NCI-H69 (cell line): ENCODE measurements around the gene DSC1.
"Not testable (repeated sequence)": the region's sequence is repeated elsewhere in the genome, so short reads cannot be mapped to it uniquely, and the experiment has no call there.

Experiments used
- DNase-seq: peaks from one replicate; lab custom pipeline; 2025; lab: John Stamatoyannopoulos, UW

DSC1 gene, protein sequence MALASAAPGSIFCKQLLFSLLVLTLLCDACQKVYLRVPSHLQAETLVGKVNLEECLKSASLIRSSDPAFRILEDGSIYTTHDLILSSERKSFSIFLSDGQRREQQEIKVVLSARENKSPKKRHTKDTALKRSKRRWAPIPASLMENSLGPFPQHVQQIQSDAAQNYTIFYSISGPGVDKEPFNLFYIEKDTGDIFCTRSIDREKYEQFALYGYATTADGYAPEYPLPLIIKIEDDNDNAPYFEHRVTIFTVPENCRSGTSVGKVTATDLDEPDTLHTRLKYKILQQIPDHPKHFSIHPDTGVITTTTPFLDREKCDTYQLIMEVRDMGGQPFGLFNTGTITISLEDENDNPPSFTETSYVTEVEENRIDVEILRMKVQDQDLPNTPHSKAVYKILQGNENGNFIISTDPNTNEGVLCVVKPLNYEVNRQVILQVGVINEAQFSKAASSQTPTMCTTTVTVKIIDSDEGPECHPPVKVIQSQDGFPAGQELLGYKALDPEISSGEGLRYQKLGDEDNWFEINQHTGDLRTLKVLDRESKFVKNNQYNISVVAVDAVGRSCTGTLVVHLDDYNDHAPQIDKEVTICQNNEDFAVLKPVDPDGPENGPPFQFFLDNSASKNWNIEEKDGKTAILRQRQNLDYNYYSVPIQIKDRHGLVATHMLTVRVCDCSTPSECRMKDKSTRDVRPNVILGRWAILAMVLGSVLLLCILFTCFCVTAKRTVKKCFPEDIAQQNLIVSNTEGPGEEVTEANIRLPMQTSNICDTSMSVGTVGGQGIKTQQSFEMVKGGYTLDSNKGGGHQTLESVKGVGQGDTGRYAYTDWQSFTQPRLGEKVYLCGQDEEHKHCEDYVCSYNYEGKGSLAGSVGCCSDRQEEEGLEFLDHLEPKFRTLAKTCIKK

DNA sequence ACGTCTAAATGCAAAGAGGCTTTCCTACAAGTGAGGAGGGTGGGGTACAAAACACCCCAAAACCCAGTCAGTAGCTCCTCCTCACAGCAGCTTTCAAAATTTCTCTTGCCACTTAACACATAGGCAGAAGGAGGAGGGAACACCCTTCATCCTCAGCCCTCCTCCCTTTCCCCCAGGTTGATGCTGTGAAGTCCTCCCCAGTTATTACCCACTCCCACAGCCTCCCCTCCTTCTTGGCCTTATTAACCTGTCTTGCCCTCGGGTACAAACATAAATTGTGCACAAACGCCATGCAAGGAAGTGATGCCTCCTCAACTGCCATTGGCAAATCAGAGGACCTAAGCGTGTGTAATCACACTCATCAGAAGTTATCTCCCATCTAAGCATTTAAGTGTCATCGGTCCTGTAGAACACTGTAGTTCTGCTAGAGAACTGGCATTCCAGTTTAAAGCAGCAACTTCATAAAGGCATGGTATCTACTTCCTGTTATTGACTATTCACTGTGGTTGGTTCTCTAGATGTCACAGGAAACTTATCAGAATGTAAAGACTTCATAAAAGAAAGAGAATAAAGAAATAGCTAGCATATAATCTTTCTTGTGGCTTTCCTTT lies at the start of gene DSC1:
Gene DSC1, minus strand, starts transcription at position 32 of the 611 bp plus-strand sequence. CDS start 262 bp downstream, outside the sequence.
- no peak for DNase-seq

DNA sequence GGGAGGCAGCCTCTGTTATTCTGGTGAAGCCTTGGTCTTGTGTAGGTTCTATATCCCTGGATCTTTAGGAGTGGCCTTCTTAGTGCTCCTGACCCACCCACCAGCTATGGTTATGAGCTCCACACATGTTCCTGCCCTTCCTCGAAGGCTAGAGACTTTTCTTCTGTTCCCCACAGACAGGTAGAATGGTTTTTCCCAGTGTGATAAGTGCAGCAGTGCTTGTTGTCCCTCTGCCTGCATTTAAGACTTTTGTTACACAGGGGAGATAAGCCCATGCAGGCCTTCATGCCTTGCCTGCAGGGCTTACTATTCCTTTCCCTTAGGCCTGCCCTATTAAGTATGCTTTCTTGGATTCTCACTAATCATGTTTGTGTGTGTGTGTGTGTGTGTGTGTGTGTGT lies 48.4 kb upstream of the DSC1 start:
- DNase-seq, result no peak

DNA sequence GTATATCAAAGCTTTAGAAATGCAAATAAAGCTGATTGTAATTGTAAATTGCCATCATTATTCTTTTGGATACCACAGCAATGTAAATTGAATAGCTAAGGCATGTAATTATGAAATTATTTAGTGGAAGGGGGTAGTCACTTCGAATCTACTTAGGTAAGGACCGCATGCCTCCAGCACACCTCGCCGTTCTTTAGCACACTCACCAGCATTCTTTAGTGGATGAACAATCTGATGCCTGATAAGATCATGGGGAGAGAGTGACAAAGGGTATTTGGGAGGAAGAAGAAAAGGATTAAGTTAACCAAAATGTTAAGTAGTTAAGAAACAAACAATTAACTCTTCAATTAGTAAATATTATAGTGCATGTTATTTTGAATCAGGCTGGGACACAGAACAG lies 46.4 kb upstream of the DSC1 start:
- DNase-seq, result no peak

DNA sequence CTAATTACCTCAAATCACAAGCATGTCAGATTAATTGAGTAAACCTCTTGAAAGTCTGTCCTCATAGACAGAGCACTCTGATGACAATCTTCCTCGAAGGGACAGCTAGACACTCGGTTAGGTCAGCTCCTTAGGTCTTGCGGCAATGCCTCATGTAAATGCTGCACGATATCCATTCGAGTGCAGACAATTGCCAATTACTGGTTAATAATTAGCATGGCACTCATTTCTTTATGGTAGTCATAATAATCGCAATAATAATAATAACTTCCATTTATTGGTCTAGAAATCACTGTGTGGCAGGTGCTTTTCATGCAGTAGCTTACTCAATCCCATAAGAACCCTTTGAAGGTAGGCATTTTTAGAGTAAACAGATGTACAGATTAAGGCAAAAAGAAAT lies 44.7 kb upstream of the DSC1 start:
- no peak for DNase-seq

DNA sequence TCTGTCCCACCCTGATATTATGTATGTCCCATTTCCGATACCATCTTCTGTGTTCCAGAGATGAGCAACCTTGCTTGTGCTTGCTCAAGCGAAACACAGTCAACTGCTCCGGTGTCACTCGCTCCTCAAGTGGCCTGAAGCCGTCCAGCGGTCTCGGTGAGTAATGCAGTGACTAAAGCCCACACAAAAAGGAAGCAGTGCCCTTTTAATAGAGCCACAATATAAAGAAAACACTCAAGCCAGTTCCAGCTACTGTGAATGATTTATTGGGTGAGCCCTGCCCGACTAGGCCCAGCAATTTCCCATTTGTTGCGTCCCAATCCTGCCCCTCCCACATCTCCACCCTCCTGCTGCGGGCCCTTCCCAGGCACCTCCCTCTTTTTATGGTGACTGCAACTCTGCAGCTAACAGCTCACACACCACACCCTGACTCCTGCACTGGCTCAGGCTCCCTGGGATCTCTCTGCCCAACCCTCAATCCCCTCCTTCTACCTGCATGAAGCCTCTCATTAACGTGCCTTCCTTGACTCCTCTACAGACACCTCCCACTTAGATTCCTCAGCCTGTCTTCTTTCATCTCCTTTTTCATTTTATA lies 44.2 kb upstream of the DSC1 start:
- DNase-seq, result peak; percentile 67

DNA sequence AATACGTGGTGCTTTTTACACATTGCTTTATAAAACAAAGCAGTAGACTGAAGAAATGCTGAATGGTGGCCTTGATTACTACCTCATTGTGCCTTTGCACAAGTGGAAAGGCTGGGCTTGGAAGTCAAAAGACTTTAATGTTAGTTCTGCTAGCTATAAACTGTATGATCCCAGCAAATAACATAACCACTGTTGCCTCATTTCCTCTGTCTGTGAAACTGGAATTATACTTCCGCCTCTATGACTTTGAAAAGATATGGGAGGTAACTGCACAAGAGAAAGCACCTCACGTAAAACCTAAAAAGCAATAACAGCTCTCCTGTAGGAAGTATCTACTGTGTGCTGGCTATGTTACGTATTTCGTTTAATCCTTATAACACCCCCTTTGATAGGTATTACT lies 43.4 kb upstream of the DSC1 start:
- no peak for DNase-seq

DNA sequence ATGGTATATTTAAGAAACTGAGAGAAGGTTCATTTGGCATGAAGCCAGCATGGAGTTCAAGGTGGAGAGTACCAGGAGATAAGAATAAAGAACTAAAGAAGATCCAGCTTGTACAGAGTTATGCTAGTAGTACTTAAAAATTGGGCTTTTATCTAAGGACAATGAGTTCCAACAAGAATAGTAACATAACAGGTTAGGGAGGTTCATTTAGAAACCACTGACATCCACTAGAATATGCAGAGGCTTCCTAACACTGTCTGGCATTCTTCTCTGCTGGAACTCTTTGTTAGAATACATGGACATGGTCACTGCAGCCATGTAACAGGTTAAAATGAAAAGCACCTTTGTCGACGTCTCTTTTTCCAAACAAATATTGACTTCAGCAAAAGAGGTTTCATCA lies 42.6 kb upstream of the DSC1 start:
- DNase-seq, result no peak

DNA sequence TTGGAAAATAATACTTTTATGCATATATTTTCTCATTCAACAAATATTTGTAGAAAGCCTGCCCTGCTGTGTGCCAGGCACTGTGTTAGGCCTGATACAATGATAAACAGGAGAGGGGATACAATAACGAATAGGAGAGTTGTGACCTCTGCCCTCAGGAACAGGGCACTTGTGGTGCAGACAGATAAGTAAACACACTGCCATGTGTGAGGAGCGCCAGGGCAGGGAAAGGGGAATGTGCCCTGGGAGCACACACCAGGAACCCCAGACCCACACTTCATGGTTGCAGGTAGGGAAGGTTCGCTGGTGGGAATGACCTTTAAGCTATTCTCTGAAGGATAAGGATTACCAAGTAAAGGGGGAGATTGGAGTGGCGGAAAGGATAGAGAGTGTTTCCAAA lies 42.2 kb upstream of the DSC1 start:
- DNase-seq, result no peak

DNA sequence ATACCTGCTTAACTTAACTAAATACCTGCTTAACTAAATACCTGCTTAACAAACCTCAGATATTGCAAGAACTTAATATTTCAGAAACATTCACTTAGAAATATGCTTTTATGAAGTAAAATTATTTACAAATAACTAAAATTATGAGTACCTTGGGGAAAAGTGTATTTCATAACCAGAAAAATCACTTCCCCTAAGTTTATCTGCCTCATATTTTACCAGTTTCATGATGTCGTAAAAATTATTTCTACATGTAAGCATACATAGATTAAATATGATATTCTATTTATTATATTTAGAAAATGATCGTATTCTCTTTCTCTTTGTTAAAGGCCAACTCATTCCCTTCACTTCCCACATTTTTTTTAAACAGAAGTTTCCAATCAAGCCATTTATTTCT lies 41.5 kb upstream of the DSC1 start:
- DNase-seq, result no peak

DNA sequence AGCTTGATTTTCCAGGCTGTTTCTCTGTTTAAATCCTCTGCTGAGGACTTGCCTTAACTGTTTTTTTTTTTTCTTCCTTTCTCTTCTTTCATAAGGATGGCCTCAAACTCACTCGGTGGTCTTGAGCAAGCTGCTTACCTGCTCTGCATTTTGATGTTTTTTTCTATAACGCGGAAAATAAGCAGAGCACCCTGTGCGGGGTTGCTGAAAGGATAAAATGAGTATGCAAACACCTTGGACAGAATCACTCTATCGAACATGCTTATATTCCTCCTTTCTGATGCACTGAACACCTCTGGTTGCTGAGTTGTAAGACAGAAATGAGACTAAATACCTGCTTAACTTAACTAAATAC lies 41.1 kb upstream of the DSC1 start:
- DNase-seq, result no peak

DNA sequence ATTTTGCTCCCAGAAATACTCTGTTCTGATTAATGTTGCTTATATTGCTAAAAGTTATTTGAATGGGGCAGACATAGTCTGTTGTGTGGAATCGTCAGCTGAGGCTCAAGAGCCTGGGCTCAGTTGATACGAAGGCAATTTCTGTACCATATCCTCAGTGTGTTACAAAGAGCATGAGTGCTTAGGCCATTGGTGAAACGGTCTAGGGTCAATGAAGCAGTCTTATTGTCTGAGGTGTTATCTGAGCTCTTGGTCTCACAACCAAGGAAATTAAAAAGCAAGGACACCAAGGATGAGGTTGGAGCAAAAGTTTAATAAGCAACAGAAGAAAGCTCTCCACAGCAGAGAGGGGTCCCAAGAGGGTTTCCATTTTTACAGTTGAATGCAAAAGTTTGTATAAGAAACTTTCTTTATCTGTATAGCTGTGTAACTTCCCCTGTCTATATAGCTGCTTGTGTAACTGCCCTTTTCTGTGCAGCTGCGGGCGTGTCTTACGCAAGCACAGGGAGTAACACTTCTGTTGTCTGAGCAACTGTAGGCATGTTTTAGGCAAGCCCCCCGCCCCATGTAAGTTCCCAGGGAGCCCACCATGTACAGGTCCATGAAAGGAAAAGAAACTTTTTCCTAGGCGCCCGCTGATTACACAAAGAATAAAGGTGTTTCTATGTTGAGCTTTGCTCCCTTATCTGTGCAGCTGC lies 40.6 kb upstream of the DSC1 start:
- no peak for DNase-seq

DNA sequence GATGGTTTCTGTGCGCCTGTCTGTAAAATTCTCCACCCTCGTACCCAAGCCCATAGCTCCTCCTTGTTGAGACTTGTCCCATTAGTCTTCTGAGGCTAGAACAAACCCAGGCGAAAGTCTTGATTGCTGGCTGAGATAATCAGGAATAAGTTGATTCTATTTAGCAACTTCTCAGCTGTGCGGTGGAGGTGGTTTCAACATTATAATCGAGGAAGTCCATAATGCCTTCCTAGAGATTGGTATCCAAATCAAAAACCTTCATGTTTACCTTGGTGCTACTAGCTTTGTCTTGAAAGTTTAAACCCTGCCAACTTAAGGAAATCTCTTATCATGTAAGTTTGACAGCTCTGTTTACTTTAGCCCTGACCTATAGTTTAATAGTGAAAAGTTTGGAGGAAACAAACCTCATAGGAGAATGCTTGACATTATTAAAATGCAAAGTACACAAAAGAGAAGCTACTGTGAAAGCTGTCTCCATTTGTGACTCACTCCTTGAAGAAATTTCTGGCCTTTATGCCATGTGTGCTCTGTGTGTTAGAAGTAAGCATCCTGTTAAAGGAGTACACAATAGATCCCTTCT lies 36.6 kb upstream of the DSC1 start:
- no peak for DNase-seq

DNA sequence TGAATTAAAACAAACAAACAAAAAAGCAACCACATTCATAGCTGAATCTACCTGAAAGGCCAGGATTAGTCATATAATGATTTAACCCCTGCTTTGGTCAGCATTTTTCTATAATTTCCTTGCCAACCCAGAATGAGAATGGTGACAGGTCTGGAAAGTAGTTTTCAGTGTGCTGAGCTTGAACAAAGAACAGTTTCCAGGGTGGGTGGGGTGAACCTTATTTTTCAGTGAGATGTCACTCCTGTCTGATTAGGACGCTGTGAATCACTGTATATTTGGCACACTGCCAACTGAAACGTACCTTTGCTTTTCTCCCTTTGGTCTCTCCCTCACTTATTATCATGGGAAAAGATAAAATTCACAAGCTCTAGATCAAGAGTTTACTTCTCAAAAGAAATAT lies 35.0 kb upstream of the DSC1 start:
- peak; percentile 17 for DNase-seq

DNA sequence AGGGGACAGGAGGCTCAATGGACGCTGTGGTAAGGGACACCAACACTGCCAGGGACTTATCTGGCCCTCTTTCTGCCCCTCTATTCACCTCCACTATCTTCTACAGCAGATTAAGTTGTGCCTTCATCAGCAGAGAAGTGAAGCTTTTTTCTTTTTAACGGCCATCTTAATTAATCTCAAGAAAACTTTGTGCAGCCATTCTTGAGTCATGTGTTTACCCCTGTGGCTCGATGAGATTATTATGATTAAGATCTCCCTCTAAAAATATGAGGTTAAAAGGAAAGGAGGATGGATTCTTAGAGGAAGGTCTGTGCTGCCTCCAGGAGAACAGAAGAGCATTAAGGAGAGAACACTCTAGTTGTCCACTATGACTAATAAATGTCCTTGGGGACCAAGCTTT lies 32.4 kb upstream of the DSC1 start:
- no peak for DNase-seq

DNA sequence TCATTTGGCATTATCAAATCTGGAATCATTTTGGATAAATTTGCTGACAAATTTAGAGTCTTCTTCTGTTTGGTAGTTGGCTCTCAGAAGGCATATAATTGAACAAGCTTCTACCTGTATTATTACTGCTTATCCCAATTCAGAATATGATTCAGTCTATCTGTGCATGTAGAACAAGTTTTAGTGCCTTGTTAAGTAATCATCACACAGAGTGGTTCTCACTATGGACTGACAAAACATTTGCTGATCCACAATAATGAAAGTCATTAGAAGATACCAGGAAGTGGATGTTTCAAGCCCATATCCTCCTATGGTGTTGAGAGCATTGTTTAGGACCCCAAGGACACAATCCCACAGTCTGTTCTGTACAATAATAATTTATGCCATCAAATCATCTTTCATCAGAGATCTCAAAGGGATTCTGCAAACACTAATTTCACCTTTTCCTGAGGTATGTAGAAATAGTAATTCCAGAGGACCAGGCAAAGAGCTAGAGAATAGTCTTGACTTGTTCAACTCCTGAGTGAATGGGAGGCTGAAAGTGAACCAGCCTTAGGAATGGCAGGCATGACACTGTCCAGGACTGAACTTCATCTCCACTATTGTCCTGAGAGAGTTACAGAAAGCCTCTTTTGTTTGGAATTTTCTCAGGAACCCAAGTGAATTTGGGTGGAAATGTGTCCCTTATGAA lies 29.6 kb upstream of the DSC1 start:
- no peak for DNase-seq

DNA sequence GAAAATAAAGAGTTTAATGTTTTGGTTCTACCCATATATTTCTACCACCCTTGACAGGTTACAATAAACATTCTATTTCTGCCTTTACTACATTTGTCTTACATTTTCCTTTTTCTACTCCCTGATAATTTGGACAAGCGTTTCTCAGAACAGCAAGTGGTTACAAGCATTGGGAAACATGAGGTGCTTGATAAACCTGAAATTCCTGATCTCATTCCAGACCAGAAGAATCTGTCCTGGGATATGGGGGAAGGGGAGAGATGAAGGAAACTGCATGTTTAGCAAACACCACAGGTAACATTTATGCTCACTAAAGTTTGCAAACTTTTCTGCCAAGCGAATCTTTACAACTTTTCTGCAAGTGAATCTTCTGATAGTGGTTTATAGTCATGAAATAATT lies 28.3 kb upstream of the DSC1 start:
- DNase-seq, result no peak

DNA sequence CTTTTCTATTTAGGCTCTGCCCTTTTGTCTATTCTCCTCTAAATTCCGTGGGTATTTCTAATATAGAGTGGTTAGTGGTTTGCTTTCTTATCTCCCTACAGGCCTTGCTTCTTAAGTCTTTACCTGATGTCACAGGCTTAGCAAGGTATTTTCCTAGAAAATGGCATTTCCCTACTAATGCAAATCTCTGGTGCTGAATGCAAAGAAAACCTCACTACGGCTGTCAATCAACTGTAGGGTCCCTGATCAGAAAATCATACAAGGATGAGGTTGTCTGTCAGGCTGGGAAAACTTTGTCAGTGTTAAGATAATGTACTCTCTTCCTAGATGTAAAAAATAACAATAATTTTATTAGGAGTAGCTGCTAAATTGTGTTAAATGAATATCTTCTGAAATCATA lies 27.1 kb upstream of the DSC1 start:
- DNase-seq, result no peak

DNA sequence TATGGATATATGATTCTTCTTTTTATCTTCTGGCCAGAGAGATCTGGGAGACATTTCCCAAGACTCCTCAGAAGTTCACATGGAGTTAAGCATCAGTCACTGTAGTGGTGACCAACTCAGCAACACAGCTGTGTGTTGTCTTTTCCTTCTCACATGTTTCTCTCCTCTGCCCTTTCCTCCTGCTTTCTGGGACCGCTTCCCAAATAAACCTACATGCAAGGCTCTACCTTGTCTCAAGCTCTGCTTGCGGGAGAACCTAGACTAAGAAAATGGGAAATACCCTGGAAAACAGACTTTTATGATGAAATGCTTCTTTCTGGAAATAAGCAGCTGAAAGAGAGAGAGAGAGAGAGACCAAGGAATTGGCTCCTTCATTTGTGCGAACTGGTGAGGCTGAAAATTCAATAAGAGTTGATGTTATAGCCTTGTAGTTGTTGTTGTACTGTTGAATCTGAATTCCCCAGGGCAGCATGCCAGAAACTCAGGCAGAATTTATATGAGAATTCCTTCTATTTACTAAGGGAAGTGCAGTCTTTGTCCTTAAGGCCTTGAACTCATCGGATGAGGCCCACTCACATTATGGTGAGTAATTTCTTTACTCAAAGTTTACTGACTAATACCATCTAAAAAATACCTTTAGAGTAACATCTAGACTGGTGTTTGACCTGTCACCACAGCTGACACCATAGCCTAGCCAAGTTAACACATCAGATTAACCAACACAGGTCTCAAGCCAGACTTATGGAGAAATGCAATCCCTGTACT lies 22.7 kb upstream of the DSC1 start:
- DNase-seq, result no peak

DNA sequence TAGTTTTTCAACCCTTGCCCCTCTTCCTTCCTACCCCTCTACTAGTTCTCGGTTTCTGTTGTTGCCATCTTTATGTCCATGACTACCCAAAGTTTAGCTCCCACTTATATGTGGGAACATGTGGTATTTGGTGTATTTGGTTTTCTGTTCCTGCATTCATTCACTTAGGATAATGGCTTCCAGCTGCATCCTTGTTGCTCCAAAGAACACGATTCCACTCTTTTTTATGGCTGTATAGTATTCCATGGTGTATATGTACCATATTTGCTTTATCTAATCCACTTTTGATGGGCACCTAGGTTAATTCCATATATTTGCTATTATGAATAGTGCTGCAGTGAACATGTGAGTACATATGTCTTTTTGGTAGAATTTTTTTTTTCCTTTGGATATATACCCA lies 20.6 kb upstream of the DSC1 start:
- DNase-seq, result no peak

DNA sequence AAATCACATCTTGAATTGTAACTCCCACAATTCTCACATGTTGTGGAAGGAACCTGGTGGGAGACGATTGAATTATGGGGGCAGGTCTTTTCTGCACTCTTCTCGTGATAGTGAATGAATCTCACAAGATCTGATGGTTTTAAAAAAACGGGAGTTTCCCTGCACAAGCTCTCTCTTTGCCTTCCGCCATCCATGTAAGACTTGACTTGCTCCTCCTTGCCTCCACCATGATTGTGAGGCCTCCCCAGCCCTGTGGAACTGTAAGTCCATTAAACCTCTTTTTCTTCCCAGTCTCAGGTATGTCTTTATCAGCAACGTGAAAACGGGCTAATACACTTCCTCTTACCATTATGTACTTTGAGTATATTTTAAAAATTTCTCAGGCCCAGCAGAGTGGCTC lies 14.7 kb upstream of the DSC1 start:
- not testable (repeated sequence) for DNase-seq
